HG02571 (cell line): Measurements from ENCODE around the gene CTAG1A.
"Not testable (repeated sequence)": the region's sequence is repeated elsewhere in the genome, so short reads cannot be mapped to it uniquely, and the experiment has no call there.

Experiments
- ATAC-seq: cut with Tn5 transposase; IDR thresholded peaks from one replicate; pipeline ENCODE4 v1.9.1; 2021; ENCODE audit warnings: mild to moderate bottlenecking, moderate library complexity; ENCODE audit not compliant: unreplicated experiment

Gene CTAG1A

DNA sequence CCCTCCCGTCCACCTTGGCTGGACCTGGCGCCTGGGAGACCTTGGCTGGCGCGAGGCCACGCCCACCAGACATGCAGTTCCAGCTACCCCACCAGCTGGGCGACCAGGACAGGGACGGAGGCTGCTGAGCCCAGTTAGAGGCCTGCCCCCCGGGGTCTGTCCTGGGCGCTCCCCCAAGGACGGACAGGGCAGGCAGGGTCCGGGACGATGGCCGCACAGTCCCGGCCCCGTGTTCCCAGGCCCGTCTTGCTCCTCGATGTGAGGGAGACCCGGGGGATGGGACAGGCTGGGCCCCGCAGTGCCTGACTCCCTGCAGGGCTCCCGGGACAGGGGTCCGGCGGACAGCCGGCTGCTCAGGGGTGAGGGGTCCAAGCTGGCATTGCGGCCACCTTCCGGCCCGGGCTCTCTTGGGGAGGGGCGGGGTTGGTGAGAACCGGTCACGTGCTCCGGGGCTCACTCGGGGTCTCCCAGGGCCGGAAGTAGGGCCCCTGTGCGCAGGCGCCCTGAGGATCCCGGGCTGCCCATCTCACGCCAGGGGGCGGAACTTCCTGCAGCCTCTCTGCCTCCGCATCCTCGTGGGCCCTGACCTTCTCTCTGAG, at the start of gene CTAG1A:
Gene CTAG1A, plus strand, starts transcription at position 549 of the 599 bp plus-strand sequence. CDS start 74 bp downstream, outside the sequence.
- ATAC-seq = not testable (repeated sequence)

DNA sequence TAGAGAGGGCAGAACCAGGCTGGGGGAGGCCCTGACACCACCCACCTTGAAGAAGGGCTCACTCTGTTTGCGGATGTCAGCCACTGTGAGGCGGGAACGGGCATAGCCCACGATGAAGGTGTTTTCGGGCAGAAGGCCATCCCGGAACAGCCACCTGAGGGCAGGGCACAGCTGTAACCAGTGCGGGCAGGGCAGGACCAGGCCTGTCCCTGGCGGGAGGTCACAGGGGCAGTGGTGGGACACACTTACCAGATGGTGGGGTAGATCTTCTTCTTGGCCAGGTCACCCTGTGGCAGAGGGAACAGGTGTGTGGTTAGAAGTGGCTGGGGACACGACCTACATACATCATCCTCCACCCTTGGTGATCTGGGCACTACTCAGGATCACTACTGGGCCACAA, 49.0 kb upstream of the CTAG1A start:
- no peak for ATAC-seq

DNA sequence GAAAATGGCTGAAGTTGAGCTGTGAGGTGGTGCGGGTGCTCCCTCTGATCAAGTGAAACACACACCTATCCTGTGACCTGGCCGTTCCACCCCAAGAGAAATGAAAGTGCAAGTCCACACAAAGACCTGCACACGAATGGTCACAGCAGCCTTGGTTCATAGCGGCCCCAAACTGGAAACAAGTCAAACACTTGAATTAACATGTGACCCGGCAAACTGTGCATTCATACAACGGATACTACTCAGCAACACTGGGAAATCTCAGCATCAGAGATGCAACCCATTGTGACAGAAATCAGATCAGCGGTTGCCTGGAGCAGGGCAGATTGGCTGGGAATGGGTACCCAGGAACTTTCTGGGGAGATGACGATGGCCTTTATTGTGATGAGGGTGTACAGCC, 45.9 kb upstream of the CTAG1A start:
- ATAC-seq = no peak

DNA sequence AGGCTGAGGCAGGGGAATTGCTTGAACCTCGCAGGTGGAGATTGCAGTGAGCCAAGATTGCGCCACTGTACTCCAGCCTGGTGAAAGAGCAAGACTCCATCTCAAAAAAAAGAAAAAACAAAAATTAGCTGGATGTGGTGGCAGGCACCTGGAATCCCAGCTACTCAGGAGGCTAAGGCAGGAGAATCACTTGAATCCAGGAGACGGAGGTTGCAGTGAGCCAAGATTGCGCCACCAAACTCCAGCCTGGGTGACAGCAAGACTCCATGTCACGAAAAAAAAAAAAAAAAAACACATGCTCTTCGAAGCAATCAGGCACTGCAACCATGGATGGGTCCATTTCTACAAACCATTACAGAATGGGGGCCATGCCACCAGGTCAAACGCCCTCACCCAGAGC, 44.6 kb upstream of the CTAG1A start:
- ATAC-seq = not testable (repeated sequence)

DNA sequence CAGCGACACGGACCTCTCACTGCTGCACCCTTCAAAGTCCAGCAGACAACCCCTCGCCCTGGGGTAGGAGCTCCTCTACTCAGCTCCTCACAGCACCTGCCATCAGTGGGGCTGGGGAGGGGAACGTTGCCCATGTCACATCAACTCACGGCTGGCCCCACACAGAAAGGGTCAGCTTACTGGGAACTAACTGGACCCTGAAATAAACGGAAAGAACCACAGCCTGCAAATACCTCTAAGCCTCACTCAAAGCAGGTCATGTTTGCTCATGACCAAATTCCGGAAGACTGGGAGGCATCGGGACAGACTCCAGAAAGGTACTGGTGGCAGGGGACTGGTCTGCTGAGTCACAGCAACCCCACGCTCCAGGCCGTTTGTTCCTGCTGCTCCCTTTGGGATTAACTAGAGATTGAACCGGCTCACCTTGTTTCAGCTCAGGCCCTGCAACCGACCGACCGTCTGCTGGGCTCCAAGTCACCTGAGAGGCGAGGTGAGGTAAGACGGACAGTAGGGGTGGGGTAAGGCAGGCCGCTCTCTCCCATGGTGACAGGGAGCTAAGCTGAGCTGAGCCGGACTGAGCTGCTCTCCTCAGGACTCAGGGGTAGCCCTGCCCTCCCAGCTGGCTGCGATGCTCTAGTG, 43.9 kb upstream of the CTAG1A start:
- no peak for ATAC-seq

DNA sequence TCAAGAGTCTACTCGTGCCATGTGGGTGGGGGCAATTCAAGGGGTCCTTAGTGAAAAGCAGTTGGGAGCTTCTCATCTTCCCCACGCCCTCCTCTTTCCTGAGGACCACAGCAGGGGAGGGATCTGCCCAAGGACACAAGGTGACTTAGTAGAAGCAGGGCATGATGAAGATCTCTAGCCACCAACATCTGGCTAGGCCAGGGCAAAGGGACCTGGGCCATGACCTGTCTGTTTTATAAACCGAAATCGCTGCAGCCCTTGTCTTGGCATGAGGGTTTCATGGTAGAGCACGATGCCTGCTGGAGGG, 43.4 kb upstream of the CTAG1A start:
- ATAC-seq = no peak

DNA sequence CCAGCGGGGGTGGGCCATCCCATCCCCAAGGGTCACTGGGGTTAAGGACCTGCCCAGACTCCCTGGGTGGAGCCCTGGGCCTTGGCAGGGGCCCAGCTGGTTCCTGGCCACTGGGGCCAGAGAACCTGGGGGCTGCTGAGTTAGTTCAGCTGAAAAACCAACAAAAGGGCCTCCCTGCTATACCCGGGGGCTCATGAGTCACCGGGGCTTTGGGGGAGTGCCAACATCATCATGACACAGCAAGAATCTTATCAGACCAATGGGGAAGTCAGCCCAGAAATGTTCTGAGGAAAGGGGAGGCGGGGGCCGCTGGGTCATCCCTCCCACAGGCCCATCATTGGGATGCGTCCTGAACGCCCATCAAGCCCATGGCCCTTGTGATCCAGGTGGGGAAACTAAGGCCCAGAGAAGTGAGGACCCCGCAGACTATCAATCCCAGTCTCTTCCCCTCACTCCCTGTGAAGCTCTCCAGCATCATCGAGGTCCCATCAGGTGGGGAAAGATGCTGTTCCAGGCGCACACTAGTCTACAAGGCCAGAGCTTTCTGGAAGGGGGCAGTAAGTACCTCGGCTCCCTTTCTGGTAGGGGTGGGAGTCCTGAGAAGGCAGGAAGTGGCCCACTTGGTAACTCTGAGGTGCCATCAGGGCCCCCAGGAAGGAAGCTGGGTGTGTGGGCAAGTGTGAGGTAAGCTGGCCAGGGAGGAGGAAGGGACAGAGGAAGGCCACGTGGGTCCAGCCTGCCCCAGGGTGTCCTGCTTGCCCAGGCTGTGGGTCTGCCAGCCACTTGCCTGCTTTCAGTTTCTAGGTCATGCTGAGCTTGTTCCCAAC, 42.8 kb upstream of the CTAG1A start:
- no peak for ATAC-seq

DNA sequence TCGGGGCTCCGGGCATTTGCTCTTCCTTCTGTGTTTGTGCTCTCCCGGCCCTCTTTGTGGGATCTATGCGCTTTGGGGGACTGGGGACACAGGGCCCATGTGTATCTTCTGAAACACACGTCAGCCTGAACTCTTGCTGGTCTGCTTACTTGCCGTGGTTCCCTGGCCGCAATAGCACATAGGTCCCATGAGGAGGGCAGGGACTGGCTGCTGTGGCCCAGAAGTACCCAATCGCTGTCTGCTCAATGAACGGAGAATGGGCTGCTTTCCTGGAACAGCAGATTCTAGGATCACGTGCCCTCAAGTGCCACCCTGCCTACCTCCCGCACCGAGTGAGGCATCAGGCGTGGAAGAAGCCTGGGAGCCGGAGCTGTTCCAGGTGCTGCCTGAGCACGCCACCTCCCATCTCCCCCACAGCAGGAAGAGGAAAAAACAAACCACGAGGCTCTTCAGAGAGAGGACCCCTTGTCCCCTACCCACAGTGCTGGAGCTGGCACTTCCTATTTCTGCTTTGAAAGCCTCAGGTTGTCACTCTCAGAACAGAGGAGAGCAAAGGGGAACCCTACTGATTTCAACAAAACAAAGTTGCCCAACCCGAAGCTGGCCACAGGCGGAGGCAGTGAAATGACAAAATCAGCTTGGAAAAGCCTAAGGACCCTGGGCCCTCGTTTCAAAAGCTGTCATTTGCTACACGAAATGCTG, 42.1 kb upstream of the CTAG1A start:
- ATAC-seq = no peak

DNA sequence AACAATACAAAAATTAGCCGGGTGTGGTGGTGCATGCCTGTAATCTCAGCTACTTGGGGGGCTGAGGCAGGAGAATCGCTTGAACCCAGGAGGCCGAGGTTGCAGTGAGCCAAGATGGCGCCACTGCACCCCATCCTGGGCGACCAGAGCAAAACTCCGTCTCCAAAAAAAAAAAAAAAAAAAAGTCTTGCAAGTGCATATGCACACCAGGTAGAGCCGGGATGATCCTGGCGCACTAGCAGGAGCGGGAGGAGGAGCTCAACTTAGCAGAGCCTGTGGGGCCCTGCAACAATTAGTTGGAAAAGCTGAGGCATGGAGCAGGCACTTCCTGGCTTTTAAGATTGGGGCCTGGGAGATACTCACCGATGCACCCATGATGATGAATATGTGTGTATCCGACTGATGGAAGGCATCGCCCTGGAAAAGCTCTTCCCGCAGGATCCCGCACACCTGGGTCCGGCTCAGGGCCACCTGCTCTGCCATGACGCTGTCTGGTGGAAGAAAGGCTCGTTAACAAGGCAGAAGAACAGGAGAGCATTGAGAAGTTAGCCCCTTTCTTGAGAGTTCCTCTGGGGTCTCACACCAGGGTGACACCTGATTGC, 39.2 kb upstream of the CTAG1A start:
- ATAC-seq = no peak

DNA sequence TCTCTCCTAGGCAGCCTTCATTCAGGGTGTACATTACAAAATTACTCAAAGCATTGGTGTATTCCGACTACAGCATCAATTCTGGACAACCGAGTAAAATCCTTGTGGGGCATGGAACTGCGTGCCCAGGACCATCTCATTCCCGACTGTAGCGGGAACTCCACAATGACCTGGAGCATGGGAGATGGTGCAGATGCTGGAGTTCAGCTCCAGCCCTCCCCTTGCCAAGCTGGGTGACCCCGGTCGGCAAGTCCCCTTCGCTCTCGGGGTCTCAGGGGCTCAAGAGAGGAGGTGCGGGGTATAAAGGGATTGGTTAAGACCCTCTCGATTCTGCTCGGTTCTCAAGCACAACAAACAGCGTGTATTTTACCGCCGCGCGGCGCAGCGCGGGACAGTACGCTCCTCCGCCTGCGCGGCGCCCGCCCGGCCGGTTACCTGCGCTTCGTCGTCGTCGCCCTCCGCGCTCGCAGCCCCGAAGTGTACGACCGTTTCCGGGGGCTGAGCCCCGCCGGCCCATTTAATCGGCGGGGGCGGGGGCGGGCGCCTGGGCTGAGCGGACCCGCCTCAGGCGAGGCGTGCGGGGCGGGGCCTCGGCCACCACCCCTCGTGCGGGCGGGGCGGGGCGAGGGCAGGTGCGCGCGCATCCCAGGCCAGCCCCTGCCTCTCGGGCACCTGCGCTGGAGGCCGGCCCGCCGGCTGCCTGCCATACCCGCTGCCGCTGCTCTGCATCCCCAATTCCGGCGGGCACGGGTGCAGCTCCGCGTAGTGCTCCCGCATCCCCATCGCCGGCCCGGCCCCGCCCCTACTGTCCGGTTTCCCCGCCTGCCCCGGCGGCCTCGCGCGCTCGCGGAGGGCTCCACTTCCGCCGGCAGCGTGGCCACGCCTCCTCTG, 38.3 kb upstream of the CTAG1A start, which contains the start of gene G6PD:
Gene G6PD, minus strand, starts transcription at position 493 of the 891 bp plus-strand sequence. CDS start 691 bp downstream, outside the sequence.
- ATAC-seq = peak; percentile 38

DNA sequence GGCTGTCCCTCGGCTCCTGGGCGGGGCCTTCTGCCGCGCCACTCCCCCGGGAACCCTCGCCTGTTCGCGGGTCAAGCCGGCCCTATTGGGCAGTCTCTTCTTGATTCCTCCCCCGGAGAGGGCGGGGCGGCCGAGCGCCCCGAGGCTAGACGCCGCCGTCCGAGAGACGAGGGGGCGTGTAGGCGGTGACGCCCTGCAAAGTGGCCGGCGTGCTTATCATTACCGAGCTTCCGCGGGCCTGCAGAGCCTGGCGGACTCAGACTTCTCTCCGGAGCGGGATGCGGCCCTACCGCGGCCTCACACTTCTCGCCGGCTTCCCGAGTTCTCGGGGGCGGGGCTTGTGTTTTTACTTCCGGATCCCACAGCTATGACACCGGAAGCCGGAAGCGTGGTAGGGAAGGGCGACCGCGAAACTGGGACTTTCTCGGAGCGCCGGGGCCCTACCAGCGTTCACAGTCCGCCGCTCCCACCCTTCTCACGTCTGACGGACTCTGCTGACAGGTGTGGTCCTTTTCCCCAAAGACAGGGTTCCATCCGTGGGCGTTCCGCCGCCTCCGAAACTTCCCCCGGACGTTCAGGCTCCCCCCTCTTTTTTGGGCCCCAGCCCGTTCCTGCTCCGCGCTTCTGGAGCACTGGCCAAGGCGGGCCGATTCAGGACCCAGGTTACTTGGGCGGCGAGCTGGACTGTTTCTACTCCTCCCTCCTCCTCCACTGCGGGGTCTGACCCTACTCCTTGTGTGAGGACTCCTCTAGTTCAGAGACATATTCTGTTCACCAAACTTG, 37.5 kb upstream of the CTAG1A start, which contains the start of gene IKBKG:
Gene IKBKG, plus strand, starts transcription at position 376 of the 783 bp plus-strand sequence. CDS start 4,383 bp downstream, outside the sequence.
- peak; percentile 77 for ATAC-seq

DNA sequence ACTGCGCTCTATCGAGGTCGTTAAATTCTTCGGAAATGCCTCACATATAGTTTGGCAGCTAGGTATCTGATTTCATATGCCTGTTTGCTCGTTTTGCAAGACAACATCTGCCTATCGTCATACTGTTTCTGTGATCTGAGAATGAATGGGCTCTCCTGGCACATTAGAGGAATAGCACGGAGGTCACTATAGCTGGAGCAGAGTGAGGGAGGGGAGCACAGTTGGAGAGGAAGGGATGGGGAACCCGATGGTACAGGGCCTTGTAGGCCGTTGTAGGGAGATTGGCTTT, 37.0 kb upstream of the CTAG1A start:
- ATAC-seq = no peak

DNA sequence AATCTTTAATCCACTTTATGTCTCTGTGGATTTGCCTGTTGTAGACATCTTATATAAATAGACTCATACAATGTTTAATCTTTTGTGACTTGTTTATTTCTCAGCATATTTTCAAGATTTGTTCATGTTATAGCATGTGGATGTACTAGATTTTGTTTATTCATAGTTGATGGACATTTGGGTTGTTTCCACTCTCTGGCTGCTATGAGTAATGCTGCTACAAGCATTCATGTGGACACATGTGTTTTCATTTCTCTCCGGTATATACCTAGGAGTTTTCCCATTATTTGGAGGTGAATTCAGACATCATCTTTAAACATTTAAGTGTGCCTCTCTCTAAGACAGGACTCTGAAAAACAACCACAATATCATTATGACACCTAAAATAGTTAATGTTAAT, 35.2 kb upstream of the CTAG1A start:
- ATAC-seq = no peak

DNA sequence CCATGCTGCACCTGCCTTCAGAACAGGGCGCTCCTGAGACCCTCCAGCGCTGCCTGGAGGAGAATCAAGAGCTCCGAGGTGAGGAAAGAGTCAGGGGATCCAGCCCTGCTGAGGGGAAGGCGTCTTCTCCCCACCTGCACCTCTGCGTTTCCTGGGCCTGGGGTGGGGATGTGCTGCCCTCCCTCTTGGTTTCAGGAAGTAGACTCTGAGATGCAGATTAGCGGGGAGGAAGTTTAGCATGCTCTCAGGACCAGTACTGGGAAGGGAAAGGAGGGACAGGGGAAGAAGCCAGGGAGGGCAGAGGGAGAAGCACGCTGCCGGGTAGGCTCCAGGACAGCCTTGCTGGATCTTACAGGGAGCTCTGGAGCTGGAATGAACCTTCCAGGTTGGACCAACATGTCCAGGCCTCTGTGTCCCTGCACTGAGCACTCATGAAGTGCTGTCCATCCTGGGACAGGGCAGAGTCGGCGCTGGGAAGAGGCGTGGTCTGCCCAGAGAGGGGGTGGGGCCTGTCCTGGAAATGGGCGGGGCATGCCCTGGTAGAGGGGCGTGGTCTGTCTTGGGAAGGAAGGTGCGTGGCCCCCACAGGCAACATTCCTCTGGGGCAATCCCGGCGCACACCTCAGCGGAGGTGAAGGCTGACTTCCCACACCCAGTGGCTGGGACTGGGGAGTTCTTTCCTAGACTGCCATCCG, 32.7 kb upstream of the CTAG1A start:
- not testable (repeated sequence) for ATAC-seq

DNA sequence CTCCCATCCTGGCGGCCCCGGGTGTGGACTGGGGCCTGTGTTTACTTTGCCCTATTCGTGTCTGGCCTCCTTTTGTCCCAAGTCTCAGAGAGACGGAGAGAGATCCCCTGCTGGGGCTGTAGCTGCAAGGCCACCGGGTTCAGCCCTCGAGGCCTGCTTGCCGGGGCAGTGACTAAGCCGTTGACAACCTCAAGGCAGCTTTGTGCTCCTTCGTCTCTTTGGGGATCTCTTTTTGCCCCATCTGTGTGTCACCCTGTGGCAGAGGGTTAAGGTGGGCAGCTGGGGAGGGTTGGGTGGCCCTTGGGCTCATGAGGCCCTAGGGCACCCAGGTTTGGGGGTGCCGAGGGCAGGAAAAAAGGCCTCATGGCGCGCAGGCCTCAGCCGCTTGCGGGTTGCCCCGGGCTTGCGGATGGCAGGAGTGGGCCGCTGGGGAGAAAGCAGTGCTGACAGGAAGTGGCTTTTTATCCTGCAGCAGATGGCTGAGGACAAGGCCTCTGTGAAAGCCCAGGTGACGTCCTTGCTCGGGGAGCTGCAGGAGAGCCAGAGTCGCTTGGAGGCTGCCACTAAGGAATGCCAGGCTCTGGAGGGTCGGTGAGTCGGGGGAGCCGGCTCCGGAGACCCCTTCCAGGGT, 26.8 kb upstream of the CTAG1A start:
- not testable (repeated sequence) for ATAC-seq

DNA sequence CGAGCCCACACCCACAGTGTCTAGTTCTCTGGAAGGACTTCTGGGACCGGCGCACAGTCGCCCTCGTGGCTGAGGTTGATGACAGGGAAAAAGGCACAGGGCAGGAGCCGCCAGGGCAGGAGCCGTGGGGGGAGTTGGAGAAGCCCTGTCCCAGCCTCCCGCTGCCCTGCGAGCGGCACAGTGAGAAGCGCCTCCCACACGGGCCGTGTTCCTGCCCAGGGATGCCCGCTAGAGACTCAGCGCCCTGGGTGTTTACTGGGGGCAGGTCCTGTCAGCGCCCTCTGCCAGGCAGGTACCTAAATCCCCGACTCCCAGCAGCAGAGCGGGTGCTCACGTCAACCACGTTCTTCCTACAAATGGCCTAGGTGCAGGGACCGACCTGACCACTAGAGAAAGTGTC, 26.0 kb upstream of the CTAG1A start:
- not testable (repeated sequence) for ATAC-seq

DNA sequence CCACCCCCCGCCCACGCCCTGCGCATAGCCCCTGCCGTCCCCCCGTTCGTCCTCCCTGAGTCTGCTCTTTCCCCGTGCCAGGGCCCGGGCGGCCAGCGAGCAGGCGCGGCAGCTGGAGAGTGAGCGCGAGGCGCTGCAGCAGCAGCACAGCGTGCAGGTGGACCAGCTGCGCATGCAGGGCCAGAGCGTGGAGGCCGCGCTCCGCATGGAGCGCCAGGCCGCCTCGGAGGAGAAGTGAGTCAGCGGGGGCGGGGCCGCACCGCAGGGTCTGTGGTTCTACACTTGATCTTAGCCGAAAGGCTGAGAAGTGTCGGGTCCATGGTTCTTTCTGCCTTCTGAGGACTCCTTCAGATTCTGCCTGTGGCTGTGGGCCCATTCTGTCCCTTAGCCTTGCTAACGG, 24.6 kb upstream of the CTAG1A start:
- ATAC-seq = not testable (repeated sequence)

DNA sequence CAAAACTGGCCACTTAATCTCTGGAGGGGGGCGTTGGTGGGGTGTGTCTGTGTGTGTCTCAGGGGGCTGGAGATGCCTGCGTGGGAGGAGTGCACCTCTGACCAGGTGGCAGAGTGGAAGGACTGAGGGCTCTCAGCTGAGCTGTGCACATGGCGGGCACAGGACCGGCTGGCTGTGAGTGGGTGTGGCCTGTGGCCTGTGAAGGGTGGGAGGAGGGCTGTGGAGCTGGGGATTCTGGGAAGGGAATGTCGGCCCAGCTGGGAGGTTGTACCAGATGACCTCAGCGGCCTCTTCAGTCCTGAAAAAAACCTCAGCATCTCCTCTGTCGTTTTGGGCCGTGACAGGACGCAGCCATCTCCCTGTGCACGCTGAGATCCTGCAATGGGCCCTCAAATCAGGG, 22.6 kb upstream of the CTAG1A start:
- ATAC-seq = not testable (repeated sequence)
